PC-3 (cell line): ENCODE data around the gene ZNF20. TPM values are rescaled to one million over a fixed set of nuclear protein-coding genes. Genes with fewer than 3 reads are reported as not detected.

Experiments
- ATAC-seq: fragments of 200-7000 bp; cut with Tn5 transposase; 2 replicates; pipeline ENCODE4 v1.9.1; 2020; ENCODE audit warnings: mild to moderate bottlenecking, moderate library complexity
- BruUV-seq: library from RNA; stranded (reverse); fragments of 400-500 nt; replicated peaks from 2 replicates; lab custom pipeline; 2021; lab: Mats Ljungman, UMichigan
- CTCF ChIA-PET: fragments of 300-600 bp; sonication (Branson Sonifier 250); formaldehyde crosslinking; loops from one replicate; lab custom pipeline; 2022; ENCODE audit warnings: antibody characterized with exemption; lab: Charles Lee
- POLR2A ChIA-PET: fragments of 300-600 bp; sonication (Branson Sonifier 250); formaldehyde crosslinking; loops from one replicate; lab custom pipeline; 2022; ENCODE audit warnings: antibody characterized with exemption; ENCODE audit not compliant: unreplicated experiment; lab: Charles Lee
- DNase-seq: peaks from one replicate; pipeline ENCODE4 v3.0.0-alpha.2; 2015
- H2AFZ ChIP-seq: fragments of 300-600 bp; sonication (generic); 2 replicates; pipeline ENCODE4 v1.6.0; 2016; ENCODE audit warnings: antibody characterized with exemption, low read length
- H3F3A ChIP-seq: fragments of 300-600 bp; sonication (generic); one replicate; pipeline ENCODE4 v1.6.0; 2017; ENCODE audit warnings: antibody characterized with exemption, low read length, control low read depth, mild to moderate bottlenecking; ENCODE audit not compliant: unreplicated experiment
- H3K27ac ChIP-seq: fragments of 300-600 bp; sonication (generic); 2 replicates; pipeline ENCODE4 v1.5.1; 2016; ENCODE audit warnings: mild to moderate bottlenecking, low read length
- H3K27me3 ChIP-seq: fragments of 300-600 bp; sonication (generic); 2 replicates; pipeline ENCODE4 v1.6.1; 2016; ENCODE audit warnings: low read length, mixed read lengths
- H3K36me3 ChIP-seq: fragments of 300-600 bp; sonication (generic); 2 replicates; pipeline ENCODE4 v1.6.1; 2016; ENCODE audit warnings: low read depth, mixed run types, low read length, mixed read lengths
- H3K4me1 ChIP-seq: fragments of 300-600 bp; sonication (generic); 2 replicates; pipeline ENCODE4 v1.5.1; 2016; ENCODE audit warnings: low read length; ENCODE audit not compliant: insufficient read depth
- H3K4me2 ChIP-seq: fragments of 300-600 bp; sonication (generic); 2 replicates; pipeline ENCODE4 v1.6.0; 2016; ENCODE audit warnings: low read length
- H3K4me3 ChIP-seq: fragments of 300-600 bp; sonication (generic); 2 replicates; pipeline ENCODE4 v1.5.1; 2016; ENCODE audit warnings: mild to moderate bottlenecking, low read length, mixed read lengths
- H3K79me2 ChIP-seq: fragments of 300-600 bp; sonication (generic); 2 replicates; pipeline ENCODE4 v1.6.1; 2017; ENCODE audit warnings: low read length, mixed read lengths
- H3K9ac ChIP-seq: fragments of 300-600 bp; sonication (generic); 2 replicates; pipeline ENCODE4 v1.6.0; 2016; ENCODE audit warnings: mild to moderate bottlenecking, low read length
- H3K9me2 ChIP-seq: fragments of 300-600 bp; sonication (generic); replicated peaks from 2 replicates; pipeline ENCODE4 v1.6.1; 2016; ENCODE audit warnings: mixed run types, low read length, mixed read lengths
- H3K9me3 ChIP-seq: fragments of 300-600 bp; sonication (generic); 2 replicates; pipeline ENCODE4 v1.6.1; 2016; ENCODE audit warnings: low read length, mixed read lengths
- H4K20me1 ChIP-seq: fragments of 300-600 bp; sonication (generic); 2 replicates; pipeline ENCODE4 v1.6.1; 2016; ENCODE audit warnings: low read length, mixed read lengths
- CTCF ChIP-seq: fragments of 300-600 bp; sonication (generic); conservative IDR thresholded peaks from 2 replicates; pipeline ENCODE4 v1.5.1; 2017; ENCODE audit warnings: antibody characterized with exemption, low read depth, mild to moderate bottlenecking, low read length
- EZH2 ChIP-seq: fragments of 300-600 bp; sonication (generic); IDR thresholded peaks from one replicate; pipeline ENCODE4 v1.6.1; 2017; ENCODE audit warnings: antibody characterized with exemption, mild to moderate bottlenecking, low read length; ENCODE audit not compliant: unreplicated experiment
- EZH2phosphoT487 ChIP-seq: fragments of 300-600 bp; sonication (generic); IDR thresholded peaks from 2 replicates; pipeline ENCODE4 v1.6.1; 2018; ENCODE audit warnings: mild to moderate bottlenecking, antibody characterized with exemption, low read length, borderline replicate concordance
- intact Hi-C: fragments of 100-400 bp; cut with micrococcal nuclease; formaldehyde crosslinking; loops from 2 replicates; pipeline ENCODE4 v1.9.0; 2023
- total RNA-seq: library from RNA; depleted of rRNA; stranded (reverse); fragments of >200 nt; gene quantifications from 2 replicates; pipeline ENCODE4 v1.2.3, GENCODE V29; 2014

Gene ZNF20
- total RNA-seq, 1 experiment from 2014 or later: 5.6 TPM

GRCh38 chr19:12140545-12141404, 625 bp upstream of the ZNF20 start:
- Histone ChIP-seq H4K20me1 (no peaks in the 10 kb centered on the region), H2AFZ (peak overlapping the region; percentile 98), H3K27ac (peak overlapping the region; percentile 45; the same call in 1 of the 2 replicates), H3K79me2 (peaks cover 29% of the 10 kb centered on the region), H3K27me3 (no peaks in the 10 kb centered on the region), H3K9me3 (peaks cover 16% of the 10 kb centered on the region), H3K9me2 (no peaks in the 10 kb centered on the region), H3K4me3 (peak overlapping the region; percentile 95), H3K9ac (no peak overlapping the region), H3K36me3 (peaks cover 46% of the 10 kb centered on the region), H3F3A (no peaks in the 10 kb centered on the region), H3K4me2 (peak overlapping the region; percentile 94), H3K4me1 (peaks cover 14% of the 10 kb centered on the region)
- DNase-seq (peak; percentile 91), ATAC-seq (peak; percentile 75)
- CTCF ChIA-PET: interaction anchor here (0.5 to 2.1 kb wide), 10 partner anchors 14 to 452 kb away, joined by 3 to 39 read pairs (median 6); partner anchors contain the start of genes ZNF491 and ZNF700
- intact Hi-C loops: loop anchor here (1.0 kb wide), 6 partner anchors 81 to 343 kb away; partner anchors contain the start of gene ZNF442
- BruUV-seq: no TSS peak
- POLR2A ChIA-PET: interaction anchor here (0.5 to 1.0 kb wide), 9 partner anchors 16 to 1697 kb away, joined by 3 to 7 read pairs (median 3); partner anchors contain the start of genes ZNF625 and ZNF700
- TF ChIP-seq EZH2 (no peak), EZH2phosphoT487 (no peak), CTCF (peak; percentile 97)

- H3K9me3 ChIP-seq: peaks cover 12% of the 10 kb centered on the region
- H3K27me3 ChIP-seq: no peaks in the 10 kb centered on the region
- H3K4me2 ChIP-seq: peak overlapping the region; percentile 94
- BruUV-seq: no TSS peak
- intact Hi-C loops: no loop called here
- DNase-seq (peak; percentile 35), ATAC-seq (no peak)
- TF ChIP-seq EZH2 (no peak), EZH2phosphoT487 (no peak), CTCF (no peak)
- peaks cover 29% of the 10 kb centered on the region for H3K79me2 ChIP-seq
- peak overlapping the region; percentile 95 for H3K4me3 ChIP-seq
- peaks cover 14% of the 10 kb centered on the region for H3K4me1 ChIP-seq
- peaks cover 47% of the 10 kb centered on the region for H3K36me3 ChIP-seq
- H3F3A ChIP-seq: no peaks in the 10 kb centered on the region
- peak overlapping the region; percentile 73 for H3K9ac ChIP-seq
- peak overlapping the region; percentile 98 for H2AFZ ChIP-seq
- no peak overlapping the region for H3K27ac ChIP-seq
- H4K20me1 ChIP-seq: no peaks in the 10 kb centered on the region
- no peaks in the 10 kb centered on the region for H3K9me2 ChIP-seq
- POLR2A ChIA-PET: no interaction called here
- CTCF ChIA-PET: no interaction called here
Observed at GRCh38 chr19:12139269-12139668, 881 bp downstream of the ZNF20 start.
